ENCODE results near the gene AOC2.
"Not testable (repeated sequence)": the region's sequence is repeated elsewhere in the genome, so short reads cannot be mapped to it uniquely, and the experiment has no call there.

Gene AOC2

GRCh38 chr17:42832934-42833766, 11.2 kb upstream of the AOC2 start, which contains the start of gene PSME3:
TSS of gene PSME3 (plus strand) at chr17:42833397. CDS start at chr17:42833632, 235 bp downstream.
- DNase-seq, result peak; percentile 96

- DNase-seq, result peak; percentile 50
Observed at GRCh38 chr17:42833767-42834422, 10.5 kb upstream of the AOC2 start.

- no peak for DNase-seq
Observed at GRCh38 chr17:42835732-42836131, 8.6 kb upstream of the AOC2 start.

GRCh38 chr17:42841975-42842685, 2.2 kb upstream of the AOC2 start:
- DNase-seq, result no peak

- DNase-seq, result no peak
Observed at GRCh38 chr17:42843358-42843934, 934 bp upstream of the AOC2 start.

- no peak for DNase-seq
Observed at GRCh38 chr17:42844761-42845555, 578 bp downstream of the AOC2 start.

- no peak for DNase-seq
Observed at GRCh38 chr17:42845556-42845917, 1.2 kb downstream of the AOC2 start.

- peak; percentile 79 for DNase-seq
Observed at GRCh38 chr17:42845918-42846593, 1.7 kb downstream of the AOC2 start.

- DNase-seq, result no peak
Observed at GRCh38 chr17:42846594-42847280, 2.4 kb downstream of the AOC2 start.

GRCh38 chr17:42848093-42848492, 3.7 kb downstream of the AOC2 start:
- DNase-seq, result no peak

GRCh38 chr17:42849031-42849430, 4.7 kb downstream of the AOC2 start:
- no peak for DNase-seq

- DNase-seq, result no peak
Observed at GRCh38 chr17:42849451-42850181, 5.2 kb downstream of the AOC2 start.

- no peak for DNase-seq
Observed at GRCh38 chr17:42850954-42851353, 6.6 kb downstream of the AOC2 start, which contains the start of gene AOC3. TSS of gene AOC3 (plus strand) at chr17:42851199. CDS start at chr17:42851344, 145 bp downstream.

GRCh38 chr17:42851371-42852240, 7.2 kb downstream of the AOC2 start:
- not testable (repeated sequence) for DNase-seq

- no peak for DNase-seq
Observed at GRCh38 chr17:42852351-42852750, 8.0 kb downstream of the AOC2 start.

GRCh38 chr17:42853004-42853403, 8.6 kb downstream of the AOC2 start:
- no peak for DNase-seq

- DNase-seq, result no peak
Observed at GRCh38 chr17:42853597-42853967, 9.2 kb downstream of the AOC2 start.

GRCh38 chr17:42853968-42854790, 9.8 kb downstream of the AOC2 start:
- DNase-seq, result no peak
